HepG2 (cell line): ENCODE data around the gene ASB4. TPM values are rescaled to one million over a fixed set of nuclear protein-coding genes. Genes with fewer than 3 reads are reported as not detected.

Source experiments
- ATAC-seq: fragments of 200-7000 bp; cut with Tn5 transposase; 3 replicates; pipeline ENCODE4 v1.9.1; 2020; ENCODE audit warnings: mild to moderate bottlenecking, moderate library complexity
- BruUV-seq: library from RNA; stranded (reverse); fragments of 400-500 nt; replicated peaks from 2 replicates; lab custom pipeline; 2021; lab: Mats Ljungman, UMichigan
- CTCF ChIA-PET: fragments of 300-600 bp; formaldehyde crosslinking; extraction: SDS; loops from one replicate; lab custom pipeline; 2021; ENCODE audit warnings: low total read pairs, inconsistent platforms, low intra/inter-chr PET ratio; lab: Yijun Ruan, JAX
- POLR2A ChIA-PET: fragments of 350-600 bp; sonication (Branson Sonifier 250); formaldehyde crosslinking; loops from one replicate; lab custom pipeline; 2020; ENCODE audit warnings: antibody characterized with exemption, inconsistent platforms; lab: Yijun Ruan, JAX
- DNase-seq: peaks from one replicate; pipeline ENCODE4 v3.0.0-alpha.2; 2015; ENCODE audit warnings: low spot score
- FAIRE-seq: peaks from 3 replicates; lab custom pipeline; 2011; peaks lifted over from hg19 to GRCh38; lab: Jason Lieb, UNC
- H2AFZ ChIP-seq: one replicate; pipeline ENCODE4 v1.6.1; 2011; ENCODE audit warnings: low read length, inconsistent platforms
- H3K27ac ChIP-seq: fragments of 300-600 bp; 3 replicates; pipeline ENCODE4 v1.8.0; 2011; ENCODE audit warnings: mixed run types, mild to moderate bottlenecking, mixed read lengths, low read length, inconsistent platforms; ENCODE audit not compliant: insufficient read depth; ENCODE audit errors: extremely low read length
- H3K27me3 ChIP-seq, 2 experiments: fragments of 200-600 bp in 1 of 2; 2 replicates in 1 of 2; 3 replicates in 1 of 2; pipeline versions ENCODE4 v1.6.0 to v1.8.0; 2011; ENCODE audit warnings: low read length in 2 of 2, mild to moderate bottlenecking in 2 of 2, moderate library complexity in 2 of 2, inconsistent platforms in 1 of 2; ENCODE audit not compliant: insufficient read depth in 2 of 2, control insufficient read depth in 1 of 2
- H3K36me3 ChIP-seq, 2 experiments: fragments of 200-600 bp in 1 of 2; replicated peaks in 1 of 2; 2 replicates in 1 of 2; 3 replicates in 1 of 2; pipeline versions ENCODE4 v1.5.1 to v1.8.0; 2011; ENCODE audit warnings: low read length in 2 of 2, inconsistent platforms in 1 of 2; ENCODE audit not compliant: insufficient read depth in 2 of 2, control insufficient read depth in 1 of 2
- H3K4me1 ChIP-seq: 2 replicates; pipeline ENCODE4 v1.5.1; 2012; ENCODE audit warnings: low read length, inconsistent platforms; ENCODE audit not compliant: insufficient read depth
- H3K4me2 ChIP-seq: 2 replicates; pipeline ENCODE4 v1.6.0; 2011; ENCODE audit warnings: low read depth, low read length, inconsistent platforms
- H3K4me3 ChIP-seq, 3 experiments: fragments of 200-600 bp in 1 of 3; sonication (generic), shearing (Covaris generic) in 1 of 3; replicated peaks in 1 of 3; 2 replicates each; pipeline ENCODE4 v1.5.1; 2011 to 2016; ENCODE audit warnings: low read length in 3 of 3, inconsistent platforms in 2 of 3, low read depth in 2 of 3, mild to moderate bottlenecking in 2 of 3, control low read depth in 1 of 3, mixed read lengths in 1 of 3; ENCODE audit not compliant: insufficient read depth in 1 of 3
- H3K79me2 ChIP-seq: one replicate; pipeline ENCODE4 v1.6.1; 2011; ENCODE audit warnings: low read length, inconsistent platforms; ENCODE audit not compliant: insufficient read depth
- H3K9ac ChIP-seq: 2 replicates; pipeline ENCODE4 v1.6.0; 2011; ENCODE audit warnings: mild to moderate bottlenecking, low read depth, low read length, inconsistent platforms; ENCODE audit not compliant: insufficient read depth
- H3K9me3 ChIP-seq: 2 replicates; pipeline ENCODE4 v1.5.1; 2012; ENCODE audit warnings: mild to moderate bottlenecking, low read length
- H4K20me1 ChIP-seq: 2 replicates; pipeline ENCODE4 v1.6.0; 2011; ENCODE audit warnings: inconsistent platforms, mild to moderate bottlenecking, low read length, moderate library complexity; ENCODE audit not compliant: insufficient read depth
- BCL6 ChIP-seq: IDR thresholded peaks from 2 replicates; pipeline ENCODE4 v1.6.1; 2016; ENCODE audit warnings: missing genetic modification reagents, missing compliant biosample characterization
- NR2F1 ChIP-seq, 2 experiments: fragments of 450-650 bp in 1 of 2; formaldehyde crosslinking in 1 of 2; IDR thresholded peaks; 2 replicates each; pipeline versions ENCODE4 v1.5.0 to v1.6.1; 2016 to 2020; ENCODE audit warnings: mild to moderate bottlenecking in 1 of 2, missing compliant biosample characterization in 1 of 2, missing genetic modification reagents in 1 of 2, moderate library complexity in 1 of 2
- STAT5B ChIP-seq: sonication (generic); formaldehyde crosslinking; IDR thresholded peaks from 2 replicates; pipeline ENCODE4 v1.4.0; 2020; ENCODE audit warnings: missing genetic modification reagents
- ZBTB7B ChIP-seq: sonication (generic); formaldehyde crosslinking; IDR thresholded peaks from 2 replicates; pipeline ENCODE4 v1.4.0; 2020; ENCODE audit warnings: missing genetic modification reagents
- ZSCAN22 ChIP-seq: sonication (generic); formaldehyde crosslinking; IDR thresholded peaks from 2 replicates; pipeline ENCODE4 v1.4.0; 2020; ENCODE audit warnings: mild to moderate bottlenecking, missing genetic modification reagents
- WGBS: methylation state at CpG from one replicate; pipeline ENCODE4 v1.1.6; 2017; ENCODE audit warnings: low lambda C conversion rate; 5-methylcytosine and 5-hydroxymethylcytosine counted together
- in situ Hi-C: cut with HindIII; loops from 2 replicates; pipeline ENCODE4 v1.10.0; 2017; ENCODE audit warnings: low pct_unique_long_range_greater_than_20kb; ENCODE audit not compliant: extremely low pct_ligation_motif_present
- intact Hi-C: fragments of 100-400 bp; cut with micrococcal nuclease; formaldehyde crosslinking; loops from one replicate; pipeline ENCODE4 v1.10.0; 2022; ENCODE audit not compliant: unreplicated experiment
- polyA plus RNA-seq, 8 experiments: library from polyadenylated mRNA; depleted of rRNA in 3 of 8; stranded (reverse) in 7 of 8; unstranded in 1 of 8; fragments of >200 nt; fragmentation: Illumina TruSeq in 4 of 8; extraction: Trizol in 4 of 8; gene quantifications; 2 replicates each; pipeline versions ENCODE4 v1.2.1 to v1.2.3, GENCODE V29; 2011 to 2016; ENCODE audit warnings: low read depth in 4 of 8, missing spikeins in 1 of 8, mixed read lengths in 1 of 8; ENCODE audit not compliant: insufficient read depth in 1 of 8
- total RNA-seq, 5 experiments: library from RNA; depleted of rRNA; stranded (reverse); fragments of >200 nt; fragmentation: Illumina TruSeq; extraction: Trizol; gene quantifications; 2 replicates each; pipeline ENCODE4 v1.2.3, GENCODE V29; 2016; ENCODE audit warnings: low read depth in 1 of 5
- TF ChIP-seq, protein P1 (sequence below): IDR thresholded peaks from 2 replicates; pipeline ENCODE4 v1.4.0; 2020; ENCODE audit warnings: mild to moderate bottlenecking, missing genetic modification reagents

Gene ASB4
- total and polyA plus RNA-seq, 2 of the 13 experiments (the other 11 are each of a cell fraction or from before 2014, with no cell fraction given) = 1.1 to 4.0 TPM

DNA sequence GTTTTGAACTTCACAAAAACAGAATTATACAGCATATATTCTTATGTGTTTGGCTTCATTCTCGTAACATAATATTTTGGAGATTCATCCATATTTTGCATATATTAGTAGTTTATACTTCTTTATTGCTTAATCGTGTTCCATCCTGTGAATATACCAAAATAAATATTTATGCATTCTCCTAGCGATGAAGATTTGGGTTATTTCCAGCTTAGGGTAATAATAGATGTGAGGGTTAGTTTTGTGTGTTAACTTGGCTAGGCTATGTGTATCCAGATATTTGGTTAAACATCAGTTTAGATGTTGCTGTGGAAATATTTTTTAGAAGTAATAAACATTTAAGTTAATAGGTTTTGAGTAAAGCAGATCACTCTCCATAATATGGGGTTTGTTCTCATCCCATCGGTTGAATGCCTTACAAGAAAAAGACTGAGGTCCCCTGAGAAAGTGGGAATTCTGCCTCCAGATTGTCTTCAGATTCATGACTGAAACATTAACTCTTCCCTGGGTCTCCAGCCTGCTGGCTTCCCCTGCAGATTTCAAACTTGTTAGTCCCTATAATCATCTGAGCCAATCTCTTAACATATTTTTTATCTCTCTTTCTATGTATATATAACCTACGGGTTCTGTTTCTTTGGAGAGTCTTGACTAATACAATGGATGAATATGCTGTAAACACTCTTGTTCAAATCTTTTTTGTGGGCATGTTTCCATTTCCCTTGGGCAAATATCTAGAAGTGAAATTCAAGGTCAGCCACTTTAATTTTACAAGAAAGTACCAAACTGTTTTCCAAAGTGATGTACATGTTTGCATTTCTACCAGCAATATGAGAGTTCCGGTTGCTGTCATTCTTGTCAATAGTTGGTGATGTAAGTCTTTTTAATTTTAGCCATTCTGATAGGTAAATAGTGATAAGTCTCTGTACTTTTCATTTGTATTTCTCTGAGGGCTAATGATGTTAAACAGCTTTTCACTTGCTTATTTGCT is 61.9 kb downstream of the ASB4 start:
- H3K4me3 ChIP-seq = no peak overlapping the region
- no peaks in the 10 kb centered on the region for H3K9me3 ChIP-seq
- H3K27ac ChIP-seq = no peak overlapping the region
- in situ Hi-C loops (loop anchor here (25.0 kb wide), 1 partner anchor 315 kb away; no protein-coding TSS in a partner anchor), intact Hi-C loops (no loop called here)
- no peak overlapping the region for H3K9ac ChIP-seq
- no peak overlapping the region for H2AFZ ChIP-seq
- no peak for DNase-seq
- H3K4me2 ChIP-seq = no peak overlapping the region
- BruUV-seq = no TSS peak
- H4K20me1 ChIP-seq = no peaks in the 10 kb centered on the region
- H3K36me3 ChIP-seq = no peaks in the 10 kb centered on the region
- H3K79me2 ChIP-seq = no peaks in the 10 kb centered on the region
- no peak for FAIRE-seq
- TF ChIP-seq BCL6 (CRISPR knock-in tag) = no peak
- no peak for TF ChIP-seq STAT5B
- TF ChIP-seq ZBTB7B = no peak
- no peak for TF ChIP-seq NR2F1 (CRISPR knock-in tag; IDR thresholded peaks at IDR 0.05)
- TF ChIP-seq, protein P1, sequence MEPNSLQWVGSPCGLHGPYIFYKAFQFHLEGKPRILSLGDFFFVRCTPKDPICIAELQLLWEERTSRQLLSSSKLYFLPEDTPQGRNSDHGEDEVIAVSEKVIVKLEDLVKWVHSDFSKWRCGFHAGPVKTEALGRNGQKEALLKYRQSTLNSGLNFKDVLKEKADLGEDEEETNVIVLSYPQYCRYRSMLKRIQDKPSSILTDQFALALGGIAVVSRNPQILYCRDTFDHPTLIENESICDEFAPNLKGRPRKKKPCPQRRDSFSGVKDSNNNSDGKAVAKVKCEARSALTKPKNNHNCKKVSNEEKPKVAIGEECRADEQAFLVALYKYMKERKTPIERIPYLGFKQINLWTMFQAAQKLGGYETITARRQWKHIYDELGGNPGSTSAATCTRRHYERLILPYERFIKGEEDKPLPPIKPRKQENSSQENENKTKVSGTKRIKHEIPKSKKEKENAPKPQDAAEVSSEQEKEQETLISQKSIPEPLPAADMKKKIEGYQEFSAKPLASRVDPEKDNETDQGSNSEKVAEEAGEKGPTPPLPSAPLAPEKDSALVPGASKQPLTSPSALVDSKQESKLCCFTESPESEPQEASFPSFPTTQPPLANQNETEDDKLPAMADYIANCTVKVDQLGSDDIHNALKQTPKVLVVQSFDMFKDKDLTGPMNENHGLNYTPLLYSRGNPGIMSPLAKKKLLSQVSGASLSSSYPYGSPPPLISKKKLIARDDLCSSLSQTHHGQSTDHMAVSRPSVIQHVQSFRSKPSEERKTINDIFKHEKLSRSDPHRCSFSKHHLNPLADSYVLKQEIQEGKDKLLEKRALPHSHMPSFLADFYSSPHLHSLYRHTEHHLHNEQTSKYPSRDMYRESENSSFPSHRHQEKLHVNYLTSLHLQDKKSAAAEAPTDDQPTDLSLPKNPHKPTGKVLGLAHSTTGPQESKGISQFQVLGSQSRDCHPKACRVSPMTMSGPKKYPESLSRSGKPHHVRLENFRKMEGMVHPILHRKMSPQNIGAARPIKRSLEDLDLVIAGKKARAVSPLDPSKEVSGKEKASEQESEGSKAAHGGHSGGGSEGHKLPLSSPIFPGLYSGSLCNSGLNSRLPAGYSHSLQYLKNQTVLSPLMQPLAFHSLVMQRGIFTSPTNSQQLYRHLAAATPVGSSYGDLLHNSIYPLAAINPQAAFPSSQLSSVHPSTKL (CRISPR knock-in tag) = peak; percentile 41; the same call in 1 of the 2 replicates
- TF ChIP-seq ZSCAN22 (CRISPR knock-in tag) = no peak
- CTCF ChIA-PET = no interaction called here
- no peak for ATAC-seq
- POLR2A ChIA-PET = no interaction called here
- no peaks in the 10 kb centered on the region; a peak in 1 of 5 replicates for H3K27me3 ChIP-seq
- H3K4me1 ChIP-seq = peaks cover 10% of the 10 kb centered on the region; the same call in 1 of the 2 replicates
- WGBS = 47% methylated on average over 6 of the region's 6 CpGs
